ENCODE data around the gene ZNF490.

The ZNF490 gene

DNA sequence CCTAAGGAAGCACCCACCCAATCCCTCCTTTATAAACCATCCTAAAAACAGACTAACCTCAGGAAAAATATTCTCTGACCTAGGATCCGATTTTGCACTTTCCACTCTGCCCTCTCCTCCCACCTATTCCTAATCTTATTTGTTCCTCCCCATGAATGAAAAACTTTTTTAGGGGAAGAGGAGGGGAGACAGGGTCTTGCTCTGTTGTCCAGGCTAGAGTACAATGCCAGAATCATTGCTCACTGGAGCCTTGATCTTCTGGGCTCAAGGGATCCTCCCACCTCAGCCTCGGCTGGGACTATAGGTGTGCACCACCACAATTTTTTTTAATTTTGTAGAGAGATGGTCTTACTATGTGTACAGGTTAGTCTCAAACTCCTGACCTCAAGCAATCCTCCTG is 63.7 kb downstream of the ZNF490 start:
- H3K9ac ChIP-seq (ENCODE audit: low read length) = no peak overlapping the region
- H3K27me3 ChIP-seq (ENCODE audit: insufficient read depth, low read length) = no peaks in the 10 kb centered on the region
- H3K9me2 ChIP-seq (ENCODE audit: low read depth, low read length) = no peaks in the 10 kb centered on the region
- peaks cover 25% of the 10 kb centered on the region for H3K9me3 ChIP-seq (ENCODE audit: low read length)
- H3K27ac ChIP-seq (ENCODE audit: low read depth, low read length, poor library complexity, severe bottlenecking) = no peak overlapping the region
- no peak for TF ChIP-seq EZH2 (IDR thresholded peaks at IDR 0.05; ENCODE audit: borderline replicate concordance, low read length)
- TF ChIP-seq, protein P1, sequence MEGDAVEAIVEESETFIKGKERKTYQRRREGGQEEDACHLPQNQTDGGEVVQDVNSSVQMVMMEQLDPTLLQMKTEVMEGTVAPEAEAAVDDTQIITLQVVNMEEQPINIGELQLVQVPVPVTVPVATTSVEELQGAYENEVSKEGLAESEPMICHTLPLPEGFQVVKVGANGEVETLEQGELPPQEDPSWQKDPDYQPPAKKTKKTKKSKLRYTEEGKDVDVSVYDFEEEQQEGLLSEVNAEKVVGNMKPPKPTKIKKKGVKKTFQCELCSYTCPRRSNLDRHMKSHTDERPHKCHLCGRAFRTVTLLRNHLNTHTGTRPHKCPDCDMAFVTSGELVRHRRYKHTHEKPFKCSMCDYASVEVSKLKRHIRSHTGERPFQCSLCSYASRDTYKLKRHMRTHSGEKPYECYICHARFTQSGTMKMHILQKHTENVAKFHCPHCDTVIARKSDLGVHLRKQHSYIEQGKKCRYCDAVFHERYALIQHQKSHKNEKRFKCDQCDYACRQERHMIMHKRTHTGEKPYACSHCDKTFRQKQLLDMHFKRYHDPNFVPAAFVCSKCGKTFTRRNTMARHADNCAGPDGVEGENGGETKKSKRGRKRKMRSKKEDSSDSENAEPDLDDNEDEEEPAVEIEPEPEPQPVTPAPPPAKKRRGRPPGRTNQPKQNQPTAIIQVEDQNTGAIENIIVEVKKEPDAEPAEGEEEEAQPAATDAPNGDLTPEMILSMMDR (IDR thresholded peaks at IDR 0.05; ENCODE audit: low read length) = no peak
- no peak overlapping the region for H3K4me2 ChIP-seq (ENCODE audit: low read length)
- peaks cover 8% of the 10 kb centered on the region for H3K79me2 ChIP-seq (ENCODE audit: insufficient read depth, low read length)
- H3K36me3 ChIP-seq (ENCODE audit: insufficient read depth, low read length) = peaks cover 61% of the 10 kb centered on the region
- H3F3A ChIP-seq (ENCODE audit: insufficient read depth, low read length) = no peaks in the 10 kb centered on the region
- H3K4me1 ChIP-seq (ENCODE audit: insufficient read depth, low read length, severe bottlenecking) = peaks cover 9% of the 10 kb centered on the region
- H3K4me3 ChIP-seq (ENCODE audit: low read depth, low read length, poor library complexity, severe bottlenecking) = no peak overlapping the region
- H2AFZ ChIP-seq (ENCODE audit: low read length) = no peak overlapping the region
- H4K20me1 ChIP-seq (ENCODE audit: insufficient read depth, low read length) = no peaks in the 10 kb centered on the region

DNA sequence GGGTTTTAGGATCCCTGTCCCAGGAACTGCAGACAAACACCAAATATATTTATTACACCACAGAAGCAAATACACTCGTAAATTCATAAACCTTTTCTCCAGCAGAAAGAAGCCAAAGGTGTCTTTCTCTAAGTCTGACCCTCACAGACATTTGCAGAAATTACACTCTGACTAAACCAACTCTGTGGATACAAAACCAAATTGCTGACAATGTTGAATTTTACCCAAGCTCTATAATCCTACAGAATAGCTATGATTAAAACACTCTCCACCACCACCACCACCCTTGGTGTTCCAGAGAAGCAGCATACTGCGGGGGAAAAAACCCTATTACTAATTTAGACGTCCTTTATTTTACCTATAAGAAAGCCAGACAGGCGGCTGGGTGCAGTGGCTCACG is 64.5 kb downstream of the ZNF490 start:
- H3K27ac ChIP-seq (ENCODE audit: low read depth, low read length, poor library complexity, severe bottlenecking) = no peak overlapping the region
- no peak overlapping the region for H3K9ac ChIP-seq (ENCODE audit: low read length)
- no peak overlapping the region for H3K4me2 ChIP-seq (ENCODE audit: low read length)
- no peaks in the 10 kb centered on the region for H4K20me1 ChIP-seq (ENCODE audit: insufficient read depth, low read length)
- H2AFZ ChIP-seq (ENCODE audit: low read length) = no peak overlapping the region
- no peaks in the 10 kb centered on the region for H3K27me3 ChIP-seq (ENCODE audit: insufficient read depth, low read length)
- peaks cover 8% of the 10 kb centered on the region for H3K79me2 ChIP-seq (ENCODE audit: insufficient read depth, low read length)
- no peaks in the 10 kb centered on the region for H3F3A ChIP-seq (ENCODE audit: insufficient read depth, low read length)
- no peaks in the 10 kb centered on the region for H3K9me2 ChIP-seq (ENCODE audit: low read depth, low read length)
- TF ChIP-seq EZH2 (IDR thresholded peaks at IDR 0.05; ENCODE audit: borderline replicate concordance, low read length) = no peak
- peaks cover 69% of the 10 kb centered on the region for H3K36me3 ChIP-seq (ENCODE audit: insufficient read depth, low read length)
- peaks cover 7% of the 10 kb centered on the region for H3K4me1 ChIP-seq (ENCODE audit: insufficient read depth, low read length, severe bottlenecking)
- peaks cover 25% of the 10 kb centered on the region for H3K9me3 ChIP-seq (ENCODE audit: low read length)
- no peak overlapping the region for H3K4me3 ChIP-seq (ENCODE audit: low read depth, low read length, poor library complexity, severe bottlenecking)

DNA sequence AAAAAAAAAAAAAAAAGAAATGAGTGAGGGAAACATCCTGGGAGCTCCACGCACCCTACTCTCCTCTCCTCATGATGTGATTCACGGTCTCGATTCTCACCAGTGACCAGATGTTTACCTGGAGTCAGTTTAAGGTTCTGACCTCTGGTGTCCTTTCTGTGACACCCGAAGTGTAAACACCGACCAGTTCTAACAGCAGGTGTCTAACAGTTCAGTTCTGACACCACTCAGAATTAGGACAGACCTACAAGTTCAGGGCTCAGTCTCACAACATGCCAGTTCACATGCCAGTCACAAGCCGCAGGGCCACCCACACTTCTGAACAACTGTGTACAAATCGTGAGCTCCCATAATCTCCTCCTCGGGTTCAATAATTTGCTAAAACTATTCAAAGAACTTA is 65.3 kb downstream of the ZNF490 start:
- peaks cover 77% of the 10 kb centered on the region for H3K36me3 ChIP-seq (ENCODE audit: insufficient read depth, low read length)
- H2AFZ ChIP-seq (ENCODE audit: low read length) = no peak overlapping the region
- no peaks in the 10 kb centered on the region for H3K27me3 ChIP-seq (ENCODE audit: insufficient read depth, low read length)
- H3F3A ChIP-seq (ENCODE audit: insufficient read depth, low read length) = no peaks in the 10 kb centered on the region
- TF ChIP-seq EZH2 (IDR thresholded peaks at IDR 0.05; ENCODE audit: borderline replicate concordance, low read length) = no peak
- TF ChIP-seq, protein P1 (IDR thresholded peaks at IDR 0.05; ENCODE audit: low read length) = no peak
- no peaks in the 10 kb centered on the region for H4K20me1 ChIP-seq (ENCODE audit: insufficient read depth, low read length)
- H3K79me2 ChIP-seq (ENCODE audit: insufficient read depth, low read length) = peaks cover 2% of the 10 kb centered on the region
- H3K4me2 ChIP-seq (ENCODE audit: low read length) = no peak overlapping the region
- H3K9ac ChIP-seq (ENCODE audit: low read length) = no peak overlapping the region
- H3K27ac ChIP-seq (ENCODE audit: low read depth, low read length, poor library complexity, severe bottlenecking) = no peak overlapping the region
- H3K4me3 ChIP-seq (ENCODE audit: low read depth, low read length, poor library complexity, severe bottlenecking) = no peak overlapping the region
- peaks cover 25% of the 10 kb centered on the region for H3K9me3 ChIP-seq (ENCODE audit: low read length)
- no peaks in the 10 kb centered on the region for H3K9me2 ChIP-seq (ENCODE audit: low read depth, low read length)
- peaks cover 3% of the 10 kb centered on the region for H3K4me1 ChIP-seq (ENCODE audit: insufficient read depth, low read length, severe bottlenecking)

DNA sequence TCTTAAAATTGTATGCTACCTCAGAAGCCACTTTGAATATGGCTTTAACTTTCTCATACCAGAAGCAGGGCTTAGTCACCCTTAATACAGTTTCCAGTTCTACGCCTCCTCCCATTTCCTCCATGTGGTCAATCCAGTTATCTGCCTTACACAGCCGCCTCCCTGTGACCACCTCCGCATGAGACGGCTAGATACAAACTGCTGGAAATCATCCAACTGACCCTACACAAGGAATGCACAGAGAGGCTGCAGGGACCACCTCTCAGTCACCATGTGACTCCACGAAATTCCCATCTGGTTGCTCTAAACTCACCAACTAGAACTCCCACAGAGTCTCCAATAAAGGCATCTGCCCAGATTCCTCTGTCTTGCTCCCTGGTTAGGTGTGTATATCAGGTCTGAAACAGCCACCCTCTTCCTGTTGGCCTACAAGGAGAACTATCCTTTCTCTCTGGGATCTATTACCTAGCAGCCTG is 66.2 kb downstream of the ZNF490 start:
- Histone ChIP-seq H3K4me1 (ENCODE audit: insufficient read depth, low read length, severe bottlenecking) (no peaks in the 10 kb centered on the region), H3K79me2 (ENCODE audit: insufficient read depth, low read length) (no peaks in the 10 kb centered on the region; the same call in 1 of the 2 replicates), H3K27me3 (ENCODE audit: insufficient read depth, low read length) (no peaks in the 10 kb centered on the region), H3K9ac (ENCODE audit: low read length) (no peak overlapping the region), H3K27ac (ENCODE audit: low read depth, low read length, poor library complexity, severe bottlenecking) (no peak overlapping the region), H3K4me2 (ENCODE audit: low read length) (no peak overlapping the region), H4K20me1 (ENCODE audit: insufficient read depth, low read length) (no peaks in the 10 kb centered on the region), H3K9me3 (ENCODE audit: low read length) (peaks cover 27% of the 10 kb centered on the region), H3K9me2 (ENCODE audit: low read depth, low read length) (no peaks in the 10 kb centered on the region), H2AFZ (ENCODE audit: low read length) (no peak overlapping the region), H3K36me3 (ENCODE audit: insufficient read depth, low read length) (peaks cover 82% of the 10 kb centered on the region), H3K4me3 (ENCODE audit: low read depth, low read length, poor library complexity, severe bottlenecking) (no peak overlapping the region), H3F3A (ENCODE audit: insufficient read depth, low read length) (no peaks in the 10 kb centered on the region)
- no peak for TF ChIP-seq EZH2 (IDR thresholded peaks at IDR 0.05; ENCODE audit: borderline replicate concordance, low read length)
- TF ChIP-seq, protein P1 (IDR thresholded peaks at IDR 0.05; ENCODE audit: low read length) = no peak
